DMS79 (cell line): ENCODE results near the gene SPG7.
"Not testable (repeated sequence)": the region's sequence is repeated elsewhere in the genome, so short reads cannot be mapped to it uniquely, and the experiment has no call there.

Experiments used
- DNase-seq: peaks from one replicate; lab custom pipeline; 2025; lab: John Stamatoyannopoulos, UW

Gene SPG7

GRCh38 chr16:89507834-89508590 lies at the start of gene SPG7:
TSS of gene SPG7 (plus strand) at chr16:89508403. CDS start at chr16:89508418, 15 bp downstream.
- peak; percentile 35 for DNase-seq

DNA sequence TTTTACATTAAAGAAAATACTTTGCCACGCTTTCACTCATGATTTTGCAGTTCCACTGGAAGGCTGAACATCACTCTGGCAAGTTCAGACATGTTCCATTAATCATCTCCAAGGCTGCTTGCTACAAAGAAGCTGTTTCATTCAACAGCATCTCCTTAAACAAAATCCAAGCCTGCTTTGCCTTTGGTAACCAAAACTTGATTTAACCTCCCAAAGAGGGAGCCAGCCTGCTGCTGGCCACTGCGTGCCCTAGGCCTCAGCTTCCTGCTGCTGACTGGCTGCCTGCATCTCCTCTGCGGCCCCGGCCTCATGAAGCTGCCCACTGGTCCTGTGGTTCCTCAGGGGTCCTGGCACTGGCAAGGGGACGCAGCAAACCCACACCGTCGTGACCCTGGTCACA lies 49.7 kb upstream of the SPG7 start:
- no peak for DNase-seq

- no peak for DNase-seq
Observed at GRCh38 chr16:89458967-89459366, 49.2 kb upstream of the SPG7 start.

- no peak for DNase-seq
Observed at GRCh38 chr16:89460556-89460955, 47.6 kb upstream of the SPG7 start.

- not testable (repeated sequence) for DNase-seq
Observed at GRCh38 chr16:89461890-89462289, 46.3 kb upstream of the SPG7 start.

GRCh38 chr16:89462639-89463038 lies 45.6 kb upstream of the SPG7 start:
- not testable (repeated sequence) for DNase-seq

- DNase-seq: not testable (repeated sequence)
Observed at GRCh38 chr16:89463312-89463711, 44.9 kb upstream of the SPG7 start.

GRCh38 chr16:89466920-89467319 lies 41.3 kb upstream of the SPG7 start:
- no peak for DNase-seq

- DNase-seq: no peak
Observed at GRCh38 chr16:89467382-89467781, 40.8 kb upstream of the SPG7 start.

GRCh38 chr16:89472711-89473075 lies 35.5 kb upstream of the SPG7 start:
- DNase-seq: no peak

- DNase-seq: no peak
Observed at GRCh38 chr16:89473136-89473712, 35.0 kb upstream of the SPG7 start.

GRCh38 chr16:89473791-89474414 lies 34.3 kb upstream of the SPG7 start:
- no peak for DNase-seq

- DNase-seq: no peak
Observed at GRCh38 chr16:89475144-89475543, 33.1 kb upstream of the SPG7 start.

DNA sequence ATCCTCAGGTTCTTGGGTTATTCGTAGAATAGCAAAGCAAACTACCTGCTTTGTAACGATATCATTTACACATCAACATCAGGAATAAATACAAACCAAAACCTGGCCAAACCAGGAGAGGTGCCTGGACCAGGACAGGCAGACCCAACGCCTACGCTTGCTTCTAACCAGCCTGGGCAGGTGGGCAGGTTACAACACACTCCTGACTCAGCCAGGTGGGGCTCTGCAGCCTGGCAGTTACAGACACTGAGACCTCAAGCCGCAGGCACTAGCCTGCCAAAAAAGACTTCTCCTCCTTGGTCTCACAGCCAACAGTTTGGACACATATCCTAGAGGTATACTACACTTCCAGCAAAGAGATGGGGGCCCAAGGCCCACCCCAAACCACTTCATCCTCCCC lies 31.8 kb upstream of the SPG7 start:
- no peak for DNase-seq

DNA sequence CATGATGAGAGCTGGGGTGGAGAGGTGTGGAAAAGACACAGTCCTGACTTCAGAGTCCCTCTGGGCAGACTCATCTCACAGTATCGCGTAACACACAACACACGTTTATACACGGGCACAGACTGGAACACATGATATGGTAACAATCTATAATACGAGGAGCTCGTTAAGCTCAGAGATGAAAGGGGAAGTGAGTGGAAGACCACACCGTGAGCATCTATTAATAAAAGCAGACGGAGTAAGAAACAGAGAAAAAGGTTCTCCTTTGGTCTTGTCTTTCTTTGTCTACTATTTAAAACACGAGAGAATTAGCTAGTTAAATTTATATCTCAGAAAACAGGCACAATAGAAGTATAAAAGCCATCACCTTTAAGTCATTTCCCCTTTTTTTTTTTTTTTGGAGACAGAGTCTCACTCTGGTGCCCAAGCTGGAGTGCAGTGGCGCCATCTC lies 31.4 kb upstream of the SPG7 start:
- no peak for DNase-seq

GRCh38 chr16:89478576-89479221 lies 29.5 kb upstream of the SPG7 start:
- DNase-seq: no peak

GRCh38 chr16:89481356-89481955 lies 26.7 kb upstream of the SPG7 start:
- no peak for DNase-seq

DNA sequence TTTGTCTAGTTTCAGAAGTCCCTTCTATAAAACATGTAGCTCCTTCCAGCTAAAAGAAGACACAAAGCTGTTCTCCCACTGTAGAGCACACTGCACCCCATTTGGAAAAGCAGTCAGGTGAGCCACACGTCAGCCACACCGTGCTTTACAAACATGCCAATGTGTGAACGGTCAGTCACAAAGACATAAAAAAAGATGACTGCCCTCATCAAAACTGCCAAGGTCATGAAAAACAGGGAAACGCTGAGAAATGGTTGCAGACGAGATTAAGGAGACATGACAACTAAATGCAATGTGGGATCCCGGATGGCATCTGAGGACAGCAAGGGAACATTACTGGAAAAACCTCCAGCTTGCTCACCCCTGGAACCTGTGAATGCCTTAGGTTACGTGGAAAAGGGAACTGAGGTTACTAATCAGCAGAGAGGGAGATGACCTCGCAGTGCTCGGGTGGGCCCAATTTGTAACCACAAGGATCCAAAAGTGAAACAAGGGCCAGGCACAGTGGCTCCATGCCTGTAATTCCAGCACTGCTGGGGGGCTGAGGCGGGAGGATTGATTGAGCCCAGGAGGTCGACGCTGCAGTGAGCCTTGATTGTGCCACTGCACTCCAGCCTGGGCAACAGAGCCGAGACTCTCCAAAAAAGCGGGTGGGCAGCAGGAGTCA lies 25.9 kb upstream of the SPG7 start:
- no peak for DNase-seq

GRCh38 chr16:89482817-89483205 lies 25.4 kb upstream of the SPG7 start:
- no peak for DNase-seq

- no peak for DNase-seq
Observed at GRCh38 chr16:89484041-89484501, 24.1 kb upstream of the SPG7 start.

DNA sequence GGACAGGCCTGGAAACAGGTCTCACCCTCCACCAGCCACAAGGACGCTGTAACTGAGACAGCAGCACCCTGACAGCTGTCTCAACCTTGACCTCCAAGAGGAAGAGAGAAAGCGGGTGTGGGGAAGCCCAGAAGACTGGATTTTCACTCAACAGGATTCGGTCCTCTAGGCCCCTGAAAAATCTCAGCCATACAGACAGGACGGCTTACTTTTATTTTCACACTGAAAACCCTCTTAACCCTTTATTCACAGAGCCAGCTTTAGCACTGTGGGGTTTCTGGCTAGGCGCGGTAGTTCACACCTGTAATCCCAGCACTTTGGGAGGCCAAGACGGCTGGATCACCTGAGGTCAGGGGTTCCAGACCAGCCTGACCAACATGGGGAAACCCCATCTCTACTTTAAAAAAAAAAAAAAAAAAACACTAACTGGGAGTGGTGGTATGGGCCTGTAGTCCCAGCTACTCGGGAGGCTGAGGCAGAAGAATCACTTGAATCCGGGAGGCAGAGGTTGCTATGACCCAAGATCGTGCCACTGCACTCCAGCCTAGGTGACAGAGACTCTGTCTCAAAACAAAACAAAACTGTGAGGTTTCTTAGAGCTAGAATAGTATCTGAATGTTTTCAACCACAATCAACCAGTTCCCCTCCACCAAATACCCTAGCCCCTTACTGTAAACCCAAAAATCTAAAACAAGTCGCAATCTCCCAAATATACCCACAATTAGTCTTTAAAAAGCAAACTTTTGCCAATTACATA lies 23.1 kb upstream of the SPG7 start:
- DNase-seq: no peak
